ENCODE data around the gene ZNF747.

Gene ZNF747

DNA sequence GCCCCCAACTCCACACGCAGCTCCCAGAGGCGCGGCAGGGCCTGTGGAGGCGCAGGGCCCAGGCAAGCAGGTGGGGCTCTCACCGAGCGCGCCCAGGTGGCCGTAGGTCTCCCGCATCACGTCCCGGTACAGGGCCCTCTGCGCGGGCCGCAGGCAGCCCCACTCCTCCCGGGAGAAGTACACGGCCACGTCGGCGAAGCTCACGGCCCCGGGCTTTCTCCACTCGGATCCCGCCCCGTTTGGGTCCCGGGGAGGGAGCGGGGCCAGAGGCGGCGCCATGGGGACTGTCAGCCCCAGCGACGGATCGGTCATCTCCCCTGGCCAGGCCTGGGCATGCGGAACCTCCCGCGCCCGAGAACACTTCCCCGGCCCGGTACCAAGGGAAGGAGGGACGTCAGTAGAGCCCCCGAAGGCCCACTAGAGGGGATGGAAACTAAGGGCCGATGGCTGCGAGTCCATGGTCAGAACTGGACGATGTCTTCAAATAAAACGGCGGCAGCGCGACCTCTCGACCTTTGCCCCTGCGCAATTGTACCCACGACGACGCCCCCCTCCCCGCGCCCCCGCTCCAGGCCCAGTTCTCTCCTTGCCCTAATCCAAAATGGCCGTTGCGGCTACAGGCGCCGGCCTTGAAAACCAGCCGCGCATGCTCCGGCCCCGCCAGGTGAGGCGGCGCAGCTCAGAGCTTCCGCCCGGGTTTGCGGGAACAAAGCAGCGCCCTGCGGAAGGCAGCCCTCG, at the start of gene ZNF747:
Gene ZNF747 (minus strand): TSS at position 491 of the 738 bp plus-strand sequence. CDS start 179 bp downstream, at position 312.
- DNase-seq: peak; percentile 96

DNA sequence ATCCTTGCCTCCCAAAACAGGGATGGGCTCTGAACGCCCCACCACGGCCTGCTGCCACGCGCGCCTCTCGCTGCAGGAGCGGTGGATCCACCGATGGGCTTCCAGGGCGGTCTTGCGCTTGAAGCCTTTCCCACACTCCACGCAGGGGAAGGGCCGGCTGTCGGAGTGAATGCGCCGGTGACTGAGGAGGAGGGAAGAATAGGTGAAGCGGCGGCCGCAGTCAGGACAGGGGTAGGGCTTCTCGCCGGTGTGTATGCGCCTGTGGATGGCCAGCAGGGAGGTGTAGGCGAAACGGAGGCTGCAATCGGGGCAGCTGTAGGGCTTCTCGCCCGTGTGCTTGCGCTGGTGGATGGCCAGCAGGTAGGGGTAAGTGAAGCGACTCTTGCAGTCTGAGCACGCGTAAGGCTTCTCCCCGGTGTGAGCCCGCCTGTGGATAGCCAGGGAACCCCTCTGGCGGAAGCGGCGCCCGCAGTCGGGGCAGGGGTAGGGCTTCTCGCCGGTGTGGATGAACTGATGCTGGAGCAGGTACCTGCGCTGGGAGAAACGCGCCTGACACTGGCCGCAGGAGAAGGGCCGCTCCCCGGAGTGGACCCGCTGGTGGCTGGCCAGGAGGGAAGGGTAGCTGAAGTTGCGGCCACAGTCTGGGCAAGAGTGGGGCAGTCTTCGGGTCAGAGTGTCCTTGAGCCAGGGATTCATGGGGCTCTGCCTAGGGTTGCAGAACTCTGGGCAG, 48.1 kb upstream of the ZNF747 start:
- no peak for DNase-seq

DNA sequence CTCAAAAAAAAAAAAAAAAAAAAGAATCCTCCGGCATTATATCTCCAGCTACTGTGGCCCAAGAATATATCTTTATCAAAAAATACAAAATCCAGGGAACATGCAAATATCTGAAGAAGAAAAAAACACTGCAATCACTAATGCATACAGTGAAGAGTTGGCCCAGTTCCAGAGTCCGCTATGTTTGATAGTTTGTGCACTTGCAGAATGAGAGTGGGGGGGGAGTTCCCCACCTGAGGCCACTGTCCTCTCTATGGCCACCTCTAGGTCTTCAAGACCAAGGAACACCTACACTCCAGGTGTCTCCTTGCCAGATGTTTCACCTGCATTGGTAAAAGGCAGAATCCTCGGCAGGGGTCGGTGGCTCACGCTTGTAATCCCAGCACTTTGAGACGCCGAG, 46.8 kb upstream of the ZNF747 start:
- DNase-seq: peak; percentile 46

DNA sequence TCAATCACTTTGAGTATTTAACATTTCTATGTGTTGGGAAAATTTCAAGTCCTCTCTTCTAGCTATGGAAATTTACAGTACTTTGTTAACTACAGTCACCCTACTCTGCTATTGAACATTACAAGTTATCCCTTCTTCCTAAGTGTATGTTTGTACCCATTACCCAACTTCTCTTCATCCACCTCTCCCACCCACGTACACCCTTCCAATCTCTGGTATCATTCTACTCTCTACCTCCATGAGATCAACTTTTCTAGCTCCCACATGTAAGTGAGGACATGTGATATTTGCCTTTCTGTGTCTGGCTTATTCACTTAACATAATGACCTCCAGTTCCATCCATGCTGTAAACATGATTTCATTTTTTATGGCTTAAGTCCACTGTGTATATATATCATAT, 40.0 kb upstream of the ZNF747 start:
- DNase-seq: no peak

DNA sequence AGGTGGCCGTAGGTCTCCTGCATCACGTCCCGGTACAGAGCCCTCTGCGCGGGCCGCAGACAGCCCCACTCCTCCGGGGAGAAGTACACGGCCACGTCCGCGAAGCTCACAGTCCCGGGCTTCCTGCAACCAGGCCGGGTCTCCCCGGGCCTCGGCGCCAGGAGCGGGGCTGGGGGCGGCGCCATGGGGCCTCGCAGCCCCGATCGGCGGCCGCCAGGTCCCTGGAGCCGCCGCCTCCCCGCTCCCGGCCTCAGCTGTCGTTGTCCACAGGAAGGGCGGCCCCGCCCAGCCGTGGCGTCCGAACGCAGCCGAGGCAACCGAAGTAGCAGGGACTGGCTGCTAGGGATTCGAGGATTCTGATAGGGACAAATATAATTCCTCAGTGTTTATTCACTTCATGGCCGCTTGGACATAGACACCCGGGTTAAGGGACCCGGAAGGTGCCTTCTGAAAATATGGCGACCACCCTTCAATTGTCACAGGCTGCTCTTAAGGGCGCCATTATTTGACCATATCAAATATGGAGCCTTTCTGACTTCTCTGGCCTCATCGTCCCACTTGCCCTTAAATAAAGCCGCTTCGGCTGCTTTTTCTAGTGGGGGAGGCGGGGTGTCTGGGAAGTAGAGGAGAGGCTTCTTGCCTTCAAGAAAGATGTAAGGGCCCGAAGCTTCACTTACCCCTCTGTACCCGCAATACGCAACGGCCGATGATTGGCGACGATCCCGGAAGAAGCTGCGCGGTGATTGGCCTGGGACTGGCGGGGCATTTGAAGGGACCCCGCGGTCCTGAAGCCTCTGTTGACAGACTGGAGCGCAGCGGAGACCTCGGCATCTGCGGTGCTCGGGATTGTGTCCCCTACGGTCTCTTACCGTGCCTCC, 37.0 kb upstream of the ZNF747 start, which contains the start of gene ZNF688:
Gene ZNF688 (minus strand): TSS at position 270 of the 878 bp plus-strand sequence. CDS start 85 bp downstream, at position 185.
- DNase-seq: peak; percentile 100

DNA sequence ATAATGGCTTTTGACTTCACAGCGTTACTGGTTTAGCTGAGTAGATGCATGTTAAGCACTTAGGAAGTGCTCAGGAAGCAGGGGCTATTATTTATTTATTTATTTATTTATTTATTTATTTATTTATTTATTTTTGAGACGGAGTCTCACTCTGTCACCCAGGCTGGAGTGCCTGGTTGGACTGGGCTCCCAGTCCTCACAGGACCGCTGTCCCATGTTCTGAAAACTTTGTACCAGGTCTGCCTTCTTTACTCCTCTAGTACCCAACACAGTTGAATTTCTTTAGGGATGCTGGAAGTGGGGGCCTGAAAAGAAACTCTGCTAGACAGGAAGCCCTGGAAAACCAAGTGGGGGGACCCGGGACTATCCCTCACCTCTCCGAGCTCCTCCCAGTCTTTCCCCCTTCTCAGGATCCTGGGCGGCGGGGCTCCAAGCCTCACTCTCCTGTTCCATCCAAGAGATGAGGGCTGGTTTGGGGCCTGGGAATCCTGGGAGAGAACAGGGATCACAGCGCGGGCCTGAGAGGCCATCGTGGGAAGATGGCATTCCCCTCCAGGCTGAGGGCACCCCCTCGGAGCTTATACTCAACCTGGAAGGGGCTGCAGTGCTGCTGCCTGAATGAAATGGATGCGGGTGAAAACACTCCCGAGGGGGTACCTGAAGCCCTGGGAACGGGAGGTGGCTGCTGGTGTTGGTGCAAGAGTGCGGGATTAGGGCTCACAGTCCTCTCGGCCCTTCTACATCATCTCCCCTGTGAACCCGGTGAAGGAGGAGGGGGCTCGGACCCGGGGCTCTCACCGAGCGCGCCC, 36.2 kb upstream of the ZNF747 start:
- peak; percentile 35 for DNase-seq

DNA sequence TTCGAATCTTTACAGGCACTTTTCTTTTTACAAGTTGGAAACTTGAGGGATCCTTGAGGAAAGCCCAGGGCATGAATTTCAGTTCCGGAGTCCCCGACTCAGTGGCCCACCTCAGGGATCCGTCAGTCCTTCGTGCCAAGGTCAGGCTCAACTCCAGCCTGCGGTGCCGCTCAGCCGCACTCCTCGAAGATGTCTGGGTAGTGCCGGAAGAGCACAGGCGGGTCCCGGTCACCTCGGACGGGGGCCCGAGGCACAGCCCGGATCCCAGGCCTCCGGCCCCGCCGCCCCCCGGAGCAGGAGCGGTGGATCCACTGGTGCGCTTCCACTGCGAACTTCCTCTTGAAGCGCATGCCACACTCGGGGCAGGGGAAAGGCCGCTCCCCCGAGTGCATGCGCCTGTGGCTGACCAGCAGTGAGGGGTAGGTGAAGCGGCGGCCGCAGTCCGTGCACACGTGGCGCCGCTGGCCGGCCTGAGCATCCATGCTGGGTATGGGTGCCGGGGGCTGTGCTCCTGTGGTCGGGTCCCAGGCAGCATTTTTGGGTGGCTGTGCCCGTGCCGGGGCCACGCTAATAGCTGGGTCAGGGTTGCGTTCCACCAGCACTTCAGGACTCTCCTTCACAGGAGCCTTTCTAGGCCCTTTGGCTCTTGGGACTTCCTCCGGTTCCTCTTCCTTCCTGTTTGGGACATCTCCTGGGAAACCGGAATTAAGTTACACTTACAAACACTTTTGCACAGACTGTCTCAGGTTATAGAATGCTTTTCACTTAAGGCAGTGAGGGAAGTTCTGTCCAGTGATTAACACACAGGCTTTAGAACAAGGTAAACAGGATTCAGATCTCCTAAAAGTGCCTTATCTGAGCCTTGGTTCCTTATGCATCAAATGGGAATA, 35.3 kb upstream of the ZNF747 start:
- no peak for DNase-seq

DNA sequence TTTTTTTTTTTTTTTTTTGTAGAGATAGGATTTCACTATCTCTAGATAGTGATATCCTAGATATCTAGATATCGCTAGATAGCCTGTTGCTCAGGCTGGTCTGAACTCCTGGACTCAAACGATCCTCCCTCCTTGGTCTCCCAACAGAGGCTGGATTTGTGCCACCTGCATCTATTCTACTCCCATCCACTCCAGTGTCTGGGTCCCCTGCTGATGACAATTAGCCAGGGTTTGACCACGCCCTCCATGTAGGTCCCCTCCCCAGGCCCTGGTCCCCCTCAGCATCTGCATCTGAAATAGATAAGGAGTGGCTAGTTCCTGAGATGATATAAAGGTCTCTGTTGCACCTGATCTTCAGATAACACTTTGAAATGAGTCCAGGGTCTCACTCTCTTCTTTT, 34.6 kb upstream of the ZNF747 start:
- no peak for DNase-seq

DNA sequence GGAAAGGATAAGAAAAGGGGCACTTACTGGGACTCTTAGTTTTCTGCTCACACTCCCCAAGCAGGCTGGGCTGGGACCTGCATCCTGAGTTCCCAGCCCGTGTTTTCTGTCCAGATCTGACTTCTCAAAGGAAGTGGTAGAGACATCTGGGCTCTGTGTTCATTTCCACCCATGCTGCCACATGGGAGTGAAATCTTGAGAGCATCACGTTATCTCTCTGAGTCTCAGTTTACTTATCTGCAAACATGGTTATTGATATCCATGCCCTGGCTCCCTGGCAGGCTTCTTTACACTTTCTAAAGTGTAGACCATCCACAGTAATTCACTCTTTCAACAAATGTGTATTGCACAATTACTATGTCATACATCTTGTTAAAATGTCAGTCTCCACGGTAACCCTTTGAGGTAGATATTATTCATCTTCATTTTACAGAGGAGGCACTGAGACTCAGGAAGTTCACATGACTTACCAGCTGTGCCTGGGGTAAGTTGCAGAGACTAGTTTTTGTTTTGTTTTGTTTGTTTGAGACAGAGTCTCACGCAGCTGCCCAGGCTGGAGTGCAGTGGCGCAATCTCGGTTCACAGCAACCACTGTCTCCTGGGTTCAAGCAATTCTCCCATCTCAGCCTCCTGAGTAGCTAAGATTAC, 33.5 kb upstream of the ZNF747 start:
- peak; percentile 81 for DNase-seq

- no peak for DNase-seq
These were observed 32.7 kb upstream of the ZNF747 start for GRCh38 chr16:30567160-30567990.

- DNase-seq: peak; percentile 31
These were observed 31.9 kb upstream of the ZNF747 start for GRCh38 chr16:30566531-30566930.

DNA sequence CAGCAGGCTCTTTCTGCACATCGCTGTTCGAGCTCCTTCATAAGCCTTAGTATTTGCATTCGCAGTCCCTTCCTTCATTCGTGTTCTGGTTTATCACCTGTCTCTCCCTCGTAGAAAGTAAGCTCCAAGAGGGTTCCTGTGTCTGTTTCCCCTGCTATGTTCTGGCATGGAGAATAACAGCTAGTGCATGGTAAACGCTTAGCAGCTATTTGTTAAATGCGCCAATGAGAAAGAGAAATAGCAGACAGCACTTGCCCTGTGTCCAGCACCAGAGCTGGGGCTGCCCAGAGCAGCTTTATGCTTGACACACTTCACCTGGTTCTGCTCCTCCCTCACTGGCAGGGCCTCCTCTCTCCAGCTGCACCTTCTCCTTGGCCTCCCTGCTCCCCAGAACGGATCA, 31.3 kb upstream of the ZNF747 start:
- DNase-seq: no peak

DNA sequence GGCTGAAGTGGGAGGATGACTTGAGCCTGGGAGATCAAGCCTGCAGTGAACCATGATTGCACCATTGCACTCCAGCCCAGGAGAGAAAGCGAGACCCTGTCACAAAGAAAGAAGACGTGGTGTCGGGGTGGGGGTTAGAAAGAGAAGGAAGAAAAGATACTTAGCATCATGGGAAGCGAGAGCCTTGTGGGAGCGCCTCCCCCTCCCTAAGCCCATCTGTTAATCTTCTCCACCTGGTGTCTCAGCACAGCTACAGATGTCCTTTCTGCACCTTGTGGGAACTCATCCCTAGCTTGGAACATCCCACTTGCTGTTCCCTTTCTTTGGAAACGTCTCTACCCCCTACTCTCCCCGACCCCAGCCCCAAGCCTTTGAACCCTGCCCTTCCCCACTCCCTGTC, 30.9 kb upstream of the ZNF747 start:
- no peak for DNase-seq

DNA sequence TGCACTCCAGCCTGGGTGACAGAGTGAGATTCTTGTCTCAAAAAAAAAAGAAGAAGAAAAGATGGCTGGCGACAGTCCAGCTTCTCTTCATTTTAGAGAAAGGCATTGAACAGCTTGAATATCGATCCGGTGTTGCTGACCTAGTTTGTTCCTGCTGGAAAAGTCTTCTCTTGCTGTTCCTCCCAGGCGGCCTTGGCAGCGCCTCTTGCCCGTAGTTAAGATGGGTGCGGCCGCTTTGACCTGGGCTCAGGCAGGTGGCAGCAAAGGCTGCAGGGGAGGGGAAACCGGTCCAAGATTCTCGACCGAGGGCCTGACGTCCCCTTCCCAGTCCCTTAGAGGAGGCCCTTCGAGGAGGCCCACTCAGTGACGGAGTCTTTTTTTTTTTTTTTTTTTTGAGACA, 27.4 kb upstream of the ZNF747 start:
- peak; percentile 40 for DNase-seq

DNA sequence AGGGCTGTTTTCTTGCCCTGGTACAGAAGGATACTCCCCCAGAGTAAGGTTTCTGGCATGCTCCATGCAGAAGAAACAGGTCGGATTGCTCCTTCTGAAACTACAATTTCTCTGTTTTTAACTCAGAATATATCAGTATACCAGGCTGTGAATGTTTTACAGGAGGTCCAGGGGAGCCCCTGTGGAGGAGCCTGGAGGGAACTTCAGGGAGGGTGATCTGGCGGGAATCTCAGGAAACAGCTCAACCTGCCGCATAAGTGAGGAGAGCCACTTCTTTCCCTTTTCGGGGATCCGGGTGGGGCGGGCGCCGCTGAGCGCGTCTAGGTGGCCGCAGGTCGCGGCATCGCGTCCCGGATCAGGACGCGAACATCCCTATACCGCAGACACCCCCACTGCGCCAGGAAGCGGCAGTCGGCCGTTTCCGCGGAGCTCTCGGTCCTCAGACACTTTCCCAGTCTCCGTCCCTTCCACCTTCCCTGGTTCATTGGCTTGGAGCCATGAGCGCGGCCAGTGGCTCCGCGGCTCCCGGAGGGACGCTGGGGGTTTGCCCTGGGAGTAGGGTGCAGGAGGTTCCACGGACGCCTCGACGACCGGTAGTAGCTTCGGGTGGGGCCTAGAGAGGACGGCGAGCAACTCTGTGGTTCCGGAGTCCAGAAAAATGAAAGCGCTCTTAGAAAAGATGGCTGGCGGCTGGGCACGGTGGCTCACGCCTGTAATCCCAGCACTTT, 26.6 kb upstream of the ZNF747 start:
- DNase-seq: peak; percentile 58

DNA sequence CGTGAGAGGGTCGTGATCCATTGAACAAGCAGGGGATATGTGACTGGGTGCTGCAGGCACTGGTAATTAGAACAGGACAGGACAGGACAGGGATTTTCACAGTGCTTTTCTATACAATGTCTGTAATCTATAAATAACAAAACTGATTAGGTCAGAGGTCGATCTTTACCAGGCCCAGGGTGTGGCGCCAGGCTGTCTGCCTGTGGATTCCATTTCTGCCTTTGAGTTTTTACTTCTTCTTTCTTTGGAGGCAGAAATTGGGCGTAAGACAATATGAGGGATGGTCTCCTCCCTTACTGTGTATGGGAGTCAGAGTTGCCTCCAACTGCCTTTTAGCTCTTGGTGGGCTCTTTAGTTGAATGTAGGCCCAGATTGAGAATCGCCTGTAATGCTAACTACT, 25.0 kb upstream of the ZNF747 start:
- DNase-seq: peak; percentile 38

DNA sequence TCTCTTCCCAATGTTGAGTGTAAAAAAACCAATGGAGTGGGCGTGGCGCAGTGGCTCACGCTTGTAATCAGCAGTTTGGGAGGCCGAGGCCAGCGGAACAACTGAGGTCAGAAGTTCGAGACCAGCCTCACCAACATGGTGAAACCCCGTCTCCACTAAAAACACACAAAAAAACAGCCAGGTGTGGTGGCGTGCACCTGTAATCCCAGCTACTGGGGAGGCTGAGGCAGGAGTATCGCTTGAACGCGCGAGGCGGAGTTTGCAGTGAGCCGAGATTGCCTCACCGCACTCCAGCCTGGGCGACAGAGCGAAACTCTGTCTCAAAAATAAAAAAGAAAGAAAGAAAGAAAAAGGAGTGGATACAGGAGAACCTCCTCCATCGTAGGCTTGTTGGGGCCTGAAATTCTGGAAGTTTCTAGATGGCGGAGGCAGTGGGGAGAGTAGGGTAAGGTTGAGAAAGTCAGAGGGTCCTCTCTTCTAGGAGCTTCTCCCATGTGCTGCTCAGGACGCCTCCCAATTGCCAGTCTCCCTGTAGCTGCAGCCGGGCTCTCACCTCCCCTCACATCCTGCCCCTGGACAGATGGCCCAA, 24.2 kb upstream of the ZNF747 start:
- no peak for DNase-seq

DNA sequence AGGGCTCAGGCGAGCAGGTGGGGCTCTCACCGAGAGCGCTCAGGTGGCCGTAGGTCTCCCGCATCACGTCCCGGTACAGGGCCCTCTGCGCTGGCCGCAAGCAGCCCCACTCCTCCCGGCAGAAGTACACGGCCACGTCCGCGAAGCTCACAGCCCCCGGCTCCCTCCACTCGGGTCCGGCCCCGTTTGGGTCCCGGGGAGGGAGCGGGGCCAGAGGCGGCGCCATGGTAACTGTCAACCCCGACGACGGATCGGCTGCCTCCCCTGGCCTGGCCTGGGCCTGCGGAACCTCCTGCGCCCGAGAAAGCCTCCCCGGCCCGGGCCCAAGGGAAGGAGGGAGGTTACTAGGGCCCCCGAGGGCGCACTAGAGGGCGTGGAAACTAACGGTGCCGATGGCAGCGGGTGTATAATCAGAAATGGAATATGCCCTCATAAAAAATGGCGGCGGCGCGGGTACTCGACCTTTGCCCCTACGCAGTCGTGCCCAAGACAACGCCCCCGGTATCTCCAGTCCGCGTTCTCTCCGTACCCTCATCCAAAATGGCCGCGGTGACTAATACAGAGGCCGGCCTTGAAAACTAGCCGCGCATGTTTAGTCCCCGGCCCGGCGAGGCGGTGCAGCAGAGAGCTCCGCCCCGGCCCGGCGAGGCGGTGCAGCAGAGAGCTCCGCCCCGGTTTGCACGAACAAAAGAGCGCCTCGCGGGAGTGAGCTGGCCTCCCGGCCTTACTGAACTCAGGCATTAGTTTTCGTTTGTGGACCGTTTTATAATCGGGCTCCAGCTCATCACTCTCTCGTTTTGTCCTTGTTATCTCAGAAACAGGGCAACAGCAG, 23.5 kb upstream of the ZNF747 start, which contains the start of gene ZNF764:
Gene ZNF764 (minus strand): TSS at position 418 of the 832 bp plus-strand sequence. CDS start 192 bp downstream, at position 226.
- peak; percentile 100 for DNase-seq
